HCEC 1CT (cell line): ENCODE measurements around the gene MRRF.
A peak's percentile ranks its signal among the peaks of the same experiment; 100 is the strongest.

Experiments used
- DNase-seq: peaks from one replicate; pipeline ENCODE4 v3.0.0-alpha.2; 2017

MRRF gene

GRCh38 chr9:122264360-122265148, at the start of gene MRRF, which contains the start of gene RBM18:
Gene MRRF, plus strand, starts transcription at chr9:122264882. Its CDS starts 6,010 bp downstream, at chr9:122270892.
Gene RBM18, minus strand, starts transcription at chr9:122264840. Its CDS starts 3,348 bp downstream, at chr9:122261492.
- DNase-seq, result peak; percentile 89

- DNase-seq, result no peak
These were observed 49.0 kb upstream of the MRRF start for GRCh38 chr9:122215663-122216062.

- DNase-seq, result no peak
These were observed 48.4 kb upstream of the MRRF start for GRCh38 chr9:122216138-122216797.

- no peak for DNase-seq
These were observed 47.8 kb upstream of the MRRF start for GRCh38 chr9:122216798-122217418.

GRCh38 chr9:122217640-122218039, 47.0 kb upstream of the MRRF start:
- no peak for DNase-seq

- DNase-seq, result no peak
These were observed 46.4 kb upstream of the MRRF start for GRCh38 chr9:122218071-122218934.

GRCh38 chr9:122218935-122219855, 45.5 kb upstream of the MRRF start:
- DNase-seq, result no peak

GRCh38 chr9:122219856-122220672, 44.6 kb upstream of the MRRF start:
- DNase-seq, result no peak

GRCh38 chr9:122220673-122221182, 44.0 kb upstream of the MRRF start:
- no peak for DNase-seq

- DNase-seq, result no peak
These were observed 43.4 kb upstream of the MRRF start for GRCh38 chr9:122221183-122221811.

GRCh38 chr9:122222791-122223190, 41.9 kb upstream of the MRRF start:
- no peak for DNase-seq

GRCh38 chr9:122223435-122223834, 41.2 kb upstream of the MRRF start:
- no peak for DNase-seq

- DNase-seq, result no peak
These were observed 39.2 kb upstream of the MRRF start for GRCh38 chr9:122225312-122226141.

- DNase-seq, result no peak
These were observed 38.4 kb upstream of the MRRF start for GRCh38 chr9:122226142-122226757.

- DNase-seq, result no peak
These were observed 37.7 kb upstream of the MRRF start for GRCh38 chr9:122226758-122227574.

GRCh38 chr9:122227575-122227900, 37.1 kb upstream of the MRRF start:
- no peak for DNase-seq

- DNase-seq, result no peak
These were observed 36.5 kb upstream of the MRRF start for GRCh38 chr9:122228191-122228567.
